GM12878 (cell line): ENCODE measurements around the gene RARRES2. TPM values are rescaled to one million over a fixed set of nuclear protein-coding genes. Genes with fewer than 3 reads are reported as not detected.

Experiments used
- ATAC-seq: fragments of 200-7000 bp; cut with Tn5 transposase; 3 replicates; pipeline ENCODE4 v1.9.1; 2020; ENCODE audit warnings: mild to moderate bottlenecking, moderate library complexity
- BruUV-seq: library from RNA; stranded (reverse); fragments of 400-500 nt; replicated peaks from 2 replicates; lab custom pipeline; 2021; lab: Mats Ljungman, UMichigan
- CTCF ChIA-PET: fragments of 300-600 bp; sonication (Branson Sonifier 250); formaldehyde crosslinking; extraction: SDS; loops from one replicate; lab custom pipeline; 2021; ENCODE audit warnings: inconsistent platforms; lab: Yijun Ruan, JAX
- POLR2A ChIA-PET: fragments of 350-600 bp; formaldehyde crosslinking; extraction: SDS; loops from one replicate; lab custom pipeline; 2021; ENCODE audit warnings: inconsistent platforms; lab: Charles Lee
- RAD21 ChIA-PET: fragments of 300-600 bp; sonication (Branson Sonifier 250); formaldehyde crosslinking; loops from one replicate; lab custom pipeline; 2023; ENCODE audit warnings: antibody characterized with exemption; ENCODE audit not compliant: unreplicated experiment; lab: Charles Lee
- SMC1A ChIA-PET: fragments of 300-600 bp; sonication (Branson Sonifier 250); formaldehyde crosslinking; loops from one replicate; lab custom pipeline; 2023; ENCODE audit not compliant: unreplicated experiment, uncharacterized antibody; lab: Charles Lee
- DNase-seq: peaks from one replicate; pipeline ENCODE4 v3.0.0-alpha.2; 2011; ENCODE audit warnings: low read depth, low spot score
- FAIRE-seq: peaks from 3 replicates; lab custom pipeline; 2011; peaks lifted over from hg19 to GRCh38; lab: Jason Lieb, UNC
- H2AFZ ChIP-seq: 2 replicates; pipeline ENCODE4 v1.6.0; 2011; ENCODE audit warnings: low read depth, low read length, control low read depth; ENCODE audit not compliant: control insufficient read depth
- H3K27ac ChIP-seq: 2 replicates; pipeline ENCODE4 v1.5.1; 2011; ENCODE audit warnings: control low read depth; ENCODE audit not compliant: control insufficient read depth, insufficient read depth
- H3K27me3 ChIP-seq, 2 experiments: replicated peaks in 1 of 2; 2 replicates each; pipeline versions ENCODE4 v1.6.0 to v1.6.1; 2011; ENCODE audit warnings: low read length in 1 of 2; ENCODE audit not compliant: control insufficient read depth in 2 of 2, insufficient read depth in 2 of 2
- H3K36me3 ChIP-seq, 2 experiments: 2 replicates each; pipeline ENCODE4 v1.5.1; 2011; ENCODE audit warnings: low read length in 1 of 2; ENCODE audit not compliant: control insufficient read depth in 2 of 2, insufficient read depth in 2 of 2
- H3K4me1 ChIP-seq: 2 replicates; pipeline ENCODE4 v1.6.1; 2011; ENCODE audit warnings: mild to moderate bottlenecking, low read length, moderate library complexity, mixed read lengths; ENCODE audit not compliant: control insufficient read depth, insufficient read depth
- H3K4me2 ChIP-seq: 2 replicates; pipeline ENCODE4 v1.6.0; 2011; ENCODE audit warnings: control low read depth; ENCODE audit not compliant: control insufficient read depth, insufficient read depth
- H3K4me3 ChIP-seq: fragments of 200-600 bp; sonication (generic); 2 replicates; pipeline ENCODE4 v1.5.1; 2016
- H3K79me2 ChIP-seq: 2 replicates; pipeline ENCODE4 v1.6.0; 2011; ENCODE audit warnings: low read length; ENCODE audit not compliant: control insufficient read depth, insufficient read depth
- H3K9ac ChIP-seq: 2 replicates; pipeline ENCODE4 v1.8.0; 2011; ENCODE audit warnings: low read length, control low read depth, mixed read lengths; ENCODE audit not compliant: control insufficient read depth, insufficient read depth
- H3K9me3 ChIP-seq: replicated peaks from 3 replicates; pipeline ENCODE4 v1.5.1; 2011; ENCODE audit warnings: mild to moderate bottlenecking, low read length; ENCODE audit not compliant: control insufficient read depth, insufficient read depth
- H4K20me1 ChIP-seq: 2 replicates; pipeline ENCODE4 v1.6.0; 2011; ENCODE audit not compliant: control insufficient read depth, insufficient read depth
- CEBPZ ChIP-seq: fragments of 150-350 bp; IDR thresholded peaks from 2 replicates; pipeline ENCODE4 v1.6.1; 2016; ENCODE audit warnings: low read depth, low read length
- FOXM1 ChIP-seq: IDR thresholded peaks from 2 replicates; pipeline ENCODE4 v1.6.1; 2012; ENCODE audit warnings: low read depth, mild to moderate bottlenecking, inconsistent platforms, low read length, moderate library complexity
- HCFC1 ChIP-seq: fragments of 150-350 bp; IDR thresholded peaks from 2 replicates; pipeline ENCODE4 v1.6.1; 2014; ENCODE audit warnings: low read length
- LARP7 ChIP-seq: fragments of 450-650 bp; IDR thresholded peaks from 2 replicates; pipeline ENCODE4 v1.6.1; 2017; ENCODE audit warnings: mild to moderate bottlenecking
- MAX ChIP-seq: IDR thresholded peaks from 2 replicates; pipeline ENCODE4 v1.6.1; 2012; ENCODE audit warnings: low read depth, low read length, improper control_type of control experiment
- MEF2B ChIP-seq: fragments of 450-650 bp; IDR thresholded peaks from 2 replicates; pipeline ENCODE4 v1.6.1; 2018; ENCODE audit warnings: mild to moderate bottlenecking, moderate library complexity; ENCODE audit not compliant: partially characterized antibody, poor library complexity, severe bottlenecking
- MTA2 ChIP-seq: fragments of 450-650 bp; IDR thresholded peaks from 2 replicates; pipeline ENCODE4 v1.6.1; 2016; ENCODE audit warnings: low read depth, mild to moderate bottlenecking, moderate library complexity
- NBN ChIP-seq: fragments of 450-650 bp; IDR thresholded peaks from 2 replicates; pipeline ENCODE4 v1.6.1; 2016
- POLR2A ChIP-seq: IDR thresholded peaks from 2 replicates; pipeline ENCODE4 v1.6.1; 2011; ENCODE audit warnings: low read depth, mild to moderate bottlenecking, low read length
- POLR2AphosphoS5 ChIP-seq: IDR thresholded peaks from 2 replicates; pipeline ENCODE4 v1.6.1; 2011; ENCODE audit warnings: mild to moderate bottlenecking, low read length, inconsistent platforms
- REST ChIP-seq: IDR thresholded peaks from 2 replicates; pipeline ENCODE4 v1.6.1; 2012; ENCODE audit warnings: mild to moderate bottlenecking, low read depth, low read length
- SIX5 ChIP-seq: IDR thresholded peaks from 2 replicates; pipeline ENCODE4 v1.6.1; 2011; ENCODE audit warnings: mild to moderate bottlenecking, low read depth, low read length, moderate library complexity; ENCODE audit not compliant: severe bottlenecking
- STAT3 ChIP-seq: IDR thresholded peaks from 2 replicates; pipeline ENCODE4 v1.6.1; 2011; ENCODE audit warnings: low read depth, low read length, improper control_type of control experiment
- WGBS: methylation state at CpG from one replicate; pipeline ENCODE4 v1.1.6; 2016; ENCODE audit warnings: low lambda C conversion rate; ENCODE audit not compliant: insufficient replicate concordance, insufficient coverage; ENCODE audit errors: missing lambda C conversion rate; 5-methylcytosine and 5-hydroxymethylcytosine counted together
- in situ Hi-C: fragments of 300-500 bp; cut with MboI; formaldehyde crosslinking; loops from 9 replicates; pipeline ENCODE4 v1.14.3; 2018; ENCODE audit warnings: mixed read lengths
- intact Hi-C: fragments of 100-400 bp; cut with micrococcal nuclease; formaldehyde crosslinking; loops from one replicate; pipeline ENCODE4 v1.14.2; 2022; ENCODE audit not compliant: unreplicated experiment
- polyA plus RNA-seq, 11 experiments: library from polyadenylated mRNA; depleted of rRNA in 4 of 11; unstranded in 6 of 11; stranded (reverse) in 5 of 11; fragments of >200 nt; fragmentation: Nextera tagmentation in 4 of 11; fragmentation: Illumina TruSeq in 1 of 11; extraction: Ambion mirVana in 4 of 11; extraction: Trizol in 1 of 11; gene quantifications; 1 replicate in 1 of 11; 2 replicates in 10 of 11; pipeline versions ENCODE4 v1.2.1 to v1.2.3, GENCODE V29; 2011 to 2016; ENCODE audit warnings: inconsistent platforms in 2 of 11, missing spikeins in 2 of 11, low read depth in 1 of 11
- total RNA-seq, 4 experiments: library from RNA; depleted of rRNA in 3 of 4; stranded (reverse); fragments of >200 nt in 3 of 4; fragmentation: Illumina TruSeq in 1 of 4; extraction: Trizol in 1 of 4; gene quantifications; 2 replicates each; pipeline versions ENCODE4 v1.2.1 to v1.2.3, GENCODE V29; 2013 to 2021

The RARRES2 gene
- total and polyA plus RNA-seq, 10 of the 15 experiments (the other 5 are each of a cell fraction or from before 2014, with no cell fraction given), result 0.13 to 2.2 (median 0.40) TPM; not detected in 3

- WGBS, result 95% methylated on average over 3 of the region's 3 CpGs
- ATAC-seq, result no peak
- Histone ChIP-seq H3K79me2 (peaks cover 69% of the 10 kb centered on the region), H3K27ac (peak overlapping the region; percentile 97), H3K9ac (peak overlapping the region; percentile 99), H3K4me1 (peaks cover 36% of the 10 kb centered on the region), H3K9me3 (no peaks in the 10 kb centered on the region), H3K4me3 (peak overlapping the region; percentile 96; the same call in 1 of the 2 replicates), H3K4me2 (peak overlapping the region; percentile 99), H3K36me3 (peaks cover 17 to 20% of the 10 kb centered on the region in 2 experiments), H3K27me3 (no peaks in the 10 kb centered on the region), H2AFZ (no peak overlapping the region), H4K20me1 (no peaks in the 10 kb centered on the region; the same call in 1 of the 2 replicates)
- RAD21 ChIA-PET, result interaction anchor here (1.3 to 5.3 kb wide), 8 partner anchors 7 to 67 kb away, joined by 3 to 45 read pairs (median 15); a partner anchor contains a TSS
- SMC1A ChIA-PET, result interaction anchor here (0.6 to 5.6 kb wide), 9 partner anchors 7 to 507 kb away, joined by 3 to 41 read pairs (median 7); a partner anchor contains a TSS
- no peak for FAIRE-seq
- in situ Hi-C loops, result no loop called here
- BruUV-seq, result no TSS peak
- intact Hi-C loops, result no loop called here
- TF ChIP-seq STAT3 (no peak), CEBPZ (no peak), REST (no peak), HCFC1 (no peak), MTA2 (no peak), NBN (no peak), MEF2B (no peak), FOXM1 (no peak), SIX5 (no peak), LARP7 (no peak), POLR2A (peak; percentile 3; the same call in 1 of the 2 replicates), POLR2AphosphoS5 (0 out of 2 replicates have a peak, but pooled peaks have one; percentile 1), MAX (no peak)
- CTCF ChIA-PET, result interaction anchor here (0.9 to 7.7 kb wide), 7 partner anchors 7 to 84 kb away, joined by 3 to 70 read pairs (median 10); a partner anchor contains a TSS
- POLR2A ChIA-PET, result interaction anchor here (0.6 to 4.9 kb wide), 7 partner anchors 10 to 63 kb away, joined by 3 to 46 read pairs (median 10); a partner anchor contains a TSS
- no peak for DNase-seq
Measured at GRCh38 chr7:150370612-150371071, 29.2 kb upstream of the RARRES2 start.
